Raji (cell line): Measurements from ENCODE around the gene LRFN3.

Experiments
- POLR2A ChIP-seq: IDR thresholded peaks from 2 replicates; pipeline ENCODE4 v1.6.1; 2011; ENCODE audit warnings: low read depth, low read length, control low read depth; ENCODE audit not compliant: insufficient read depth

LRFN3 gene

DNA sequence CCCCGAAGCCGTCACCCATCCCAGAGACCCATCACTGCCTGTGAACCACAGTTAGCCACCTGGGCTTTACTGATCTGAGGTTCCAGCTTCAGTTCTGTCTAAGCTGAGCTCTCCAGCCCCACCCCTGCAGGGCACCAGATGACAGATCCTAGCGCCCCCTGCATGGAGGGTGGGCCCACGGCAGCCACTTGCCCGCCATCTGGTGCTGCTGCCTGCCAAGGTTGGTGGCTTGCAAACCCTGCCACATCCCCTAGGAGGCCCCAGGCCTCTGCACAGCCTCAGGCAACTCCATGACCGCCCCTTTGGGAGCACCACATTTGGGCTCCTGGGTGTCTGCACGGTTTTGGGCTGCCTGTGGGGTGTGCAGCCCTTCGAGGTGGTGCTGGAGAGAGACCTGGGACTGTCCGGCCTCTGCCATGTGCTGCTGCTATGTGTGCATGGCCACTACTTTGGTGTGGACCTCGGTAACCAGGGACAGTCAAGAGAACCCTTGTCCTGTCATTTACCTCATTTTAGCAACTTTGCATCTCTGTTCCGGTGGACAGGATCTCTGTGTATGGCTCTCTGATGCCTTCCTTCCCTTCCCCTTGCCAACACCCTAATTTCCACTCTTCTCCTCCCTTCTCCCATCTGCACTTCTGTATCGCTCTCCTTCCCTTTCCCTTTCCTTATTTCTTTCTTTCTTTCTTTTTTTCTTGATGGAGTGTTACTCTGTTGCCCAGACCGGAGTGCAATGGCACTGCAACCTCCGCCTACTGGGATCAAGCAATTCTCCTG lies 41.5 kb downstream of the LRFN3 start:
- no peak for TF ChIP-seq POLR2A

- no peak for TF ChIP-seq POLR2A
Observed at GRCh38 chr19:35978271-35978670, 42.1 kb downstream of the LRFN3 start.

DNA sequence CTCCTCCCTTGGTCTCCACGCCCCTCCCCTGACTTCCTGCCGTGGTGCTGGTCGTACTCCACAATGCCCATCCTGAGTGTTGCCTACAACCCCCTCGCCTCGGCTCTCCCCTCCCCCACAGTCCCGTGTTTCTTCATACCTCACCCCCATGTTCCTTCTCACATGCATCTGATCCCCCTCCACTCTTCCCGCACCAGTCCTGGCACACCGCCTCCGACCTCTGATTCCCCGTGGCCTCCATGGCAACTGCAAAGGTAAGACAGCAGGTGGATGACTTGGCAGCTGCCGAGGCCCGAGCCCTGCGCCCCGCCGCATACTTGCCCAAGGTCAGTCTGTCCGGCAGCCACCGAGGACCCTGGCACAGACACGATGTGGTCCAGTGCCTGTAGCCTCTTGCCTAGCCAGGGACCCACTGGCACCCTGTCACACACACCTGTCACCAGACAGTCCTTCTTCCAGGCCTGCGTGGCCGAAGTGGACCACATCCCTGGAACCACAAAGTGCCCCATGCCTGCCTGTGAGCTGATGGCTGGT lies 42.7 kb downstream of the LRFN3 start:
- no peak for TF ChIP-seq POLR2A

- no peak for TF ChIP-seq POLR2A
Observed at GRCh38 chr19:35983177-35983576, 47.0 kb downstream of the LRFN3 start.

DNA sequence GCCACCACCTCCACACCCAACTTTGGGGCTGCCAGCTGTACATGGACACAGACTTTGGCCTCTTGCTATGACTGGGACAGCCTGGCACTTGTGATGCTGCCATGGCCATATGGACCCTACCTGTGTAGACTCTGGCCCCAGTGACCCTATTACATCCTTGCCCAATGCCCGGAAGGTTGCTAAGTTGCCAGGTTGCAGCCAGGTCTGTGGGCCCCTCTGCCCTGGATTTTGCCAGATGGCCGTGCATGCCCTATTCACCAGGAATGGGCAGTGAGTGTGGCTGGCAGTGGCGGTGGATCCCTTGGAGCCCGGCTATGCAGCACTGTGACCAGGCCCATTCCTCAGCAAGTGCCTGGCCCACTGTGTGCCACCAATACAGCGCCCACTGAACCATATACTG lies 49.9 kb downstream of the LRFN3 start:
- TF ChIP-seq POLR2A: no peak

GRCh38 chr19:35986664-35987570 lies 50.7 kb downstream of the LRFN3 start:
- no peak for TF ChIP-seq POLR2A

DNA sequence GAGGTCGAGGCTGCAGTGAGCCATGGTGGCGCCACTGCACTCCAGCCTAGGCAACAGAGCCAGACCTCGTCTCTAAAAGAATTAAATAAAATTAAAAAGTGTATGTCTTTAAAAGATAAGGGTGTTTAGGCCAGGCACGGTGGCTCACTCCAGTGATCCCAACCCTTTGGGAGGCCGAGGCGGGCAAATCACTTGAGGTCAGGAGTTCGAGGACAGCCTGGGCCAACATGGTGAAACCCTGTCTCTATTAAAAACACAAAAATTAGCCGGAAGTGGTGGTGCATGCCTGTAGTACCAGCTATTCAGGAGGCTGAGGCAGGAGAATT lies 51.4 kb downstream of the LRFN3 start:
- no peak for TF ChIP-seq POLR2A

- no peak for TF ChIP-seq POLR2A
Observed at GRCh38 chr19:35988824-35989223, 52.6 kb downstream of the LRFN3 start.

GRCh38 chr19:35990156-35990555 lies 54.0 kb downstream of the LRFN3 start:
- no peak for TF ChIP-seq POLR2A

- TF ChIP-seq POLR2A: no peak
Observed at GRCh38 chr19:35990771-35991730, 54.9 kb downstream of the LRFN3 start.

- TF ChIP-seq POLR2A: no peak
Observed at GRCh38 chr19:35991731-35992450, 55.7 kb downstream of the LRFN3 start.

DNA sequence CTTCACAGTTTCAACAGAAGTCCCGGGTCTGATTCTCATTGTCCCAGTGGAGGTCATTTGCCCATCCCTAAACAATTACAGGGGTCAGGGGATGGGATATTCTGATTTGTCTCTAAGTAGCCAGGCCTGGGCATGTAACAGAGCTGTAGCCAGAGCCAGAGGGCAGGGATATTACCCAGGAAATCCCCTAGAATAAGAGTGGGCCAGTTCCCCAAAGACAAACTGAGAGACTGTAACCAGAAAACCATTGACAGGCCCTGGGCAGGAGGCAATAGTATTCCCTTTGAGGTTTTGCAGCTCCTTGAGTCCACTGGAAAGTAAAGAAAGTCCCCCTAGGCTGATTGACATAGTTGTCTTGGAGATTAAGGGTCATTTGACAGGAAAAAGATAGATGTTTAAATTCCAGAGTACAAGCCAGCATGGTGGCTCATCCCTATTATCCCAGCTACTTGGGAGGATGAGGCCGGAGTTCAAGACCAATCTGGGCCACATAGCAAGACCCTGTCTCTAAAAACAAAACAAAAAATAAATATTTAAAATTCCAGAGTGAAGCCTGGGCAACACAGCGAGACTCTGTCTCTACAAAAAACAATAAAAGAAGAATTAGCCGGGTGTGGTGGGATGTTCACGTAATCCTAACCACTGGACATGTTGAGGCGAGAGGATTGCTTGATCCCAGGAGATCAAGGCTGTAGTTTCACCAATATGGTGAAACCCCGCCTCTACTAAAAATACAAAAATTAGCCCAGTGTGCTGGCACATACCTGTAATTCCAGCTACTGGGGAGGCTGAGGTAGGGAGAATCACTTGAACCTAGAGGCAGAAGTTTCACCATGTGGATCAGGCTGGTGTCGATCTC lies 57.0 kb downstream of the LRFN3 start:
- TF ChIP-seq POLR2A: no peak

- no peak for TF ChIP-seq POLR2A
Observed at GRCh38 chr19:35993923-35994598, 57.9 kb downstream of the LRFN3 start.
